Fibroblast of lung (primary cell): ENCODE data around the gene HPS3.

ENCODE experiments used
- CTCF ChIP-seq, 2 donors: IDR thresholded peaks in 1 of 2; conservative IDR thresholded peaks in 1 of 2; 1 replicate in 1 of 2; 2 replicates in 1 of 2; pipeline ENCODE4 v1.5.1; 2011 to 2012; ENCODE audit warnings: low read length in 2 of 2, control low read depth in 1 of 2, inconsistent platforms in 1 of 2, low read depth in 1 of 2, mild to moderate bottlenecking in 1 of 2
- EZH2 ChIP-seq: IDR thresholded peaks from 2 replicates; pipeline ENCODE4 v1.5.1; 2012; ENCODE audit warnings: low read length, control low read depth, mild to moderate bottlenecking; ENCODE audit errors: missing control alignments

GRCh38 chr3:149197669-149198068, 68.2 kb downstream of the HPS3 start:
- TF ChIP-seq CTCF (conservative IDR thresholded peaks at IDR 0.05 in 1 of 2, IDR thresholded peaks at IDR 0.05 in 1 of 2; ENCODE audit: low read depth in 1 of 2, low read length in 2 of 2) (no peak), EZH2 (no peak)
